ENCODE results near the gene OR9Q1.

Gene OR9Q1

GRCh38 chr11:58046231-58046630 lies 22.6 kb downstream of the OR9Q1 start:
- H3K27me3 ChIP-seq (ENCODE audit: control insufficient read depth, insufficient read depth, low read length): no peaks in the 10 kb centered on the region
- H3K4me1 ChIP-seq (ENCODE audit: control insufficient read depth, insufficient read depth, low read length): no peaks in the 10 kb centered on the region
- H3K9me3 ChIP-seq (ENCODE audit: control insufficient read depth, low read length): no peaks in the 10 kb centered on the region

GRCh38 chr11:58047818-58048217 lies 24.1 kb downstream of the OR9Q1 start:
- no peaks in the 10 kb centered on the region for H3K4me1 ChIP-seq (ENCODE audit: control insufficient read depth, insufficient read depth, low read length)
- H3K27me3 ChIP-seq (ENCODE audit: control insufficient read depth, insufficient read depth, low read length): no peaks in the 10 kb centered on the region
- no peak overlapping the region for H3K9ac ChIP-seq (ENCODE audit: low read length)
- no peak overlapping the region for H3K4me3 ChIP-seq (ENCODE audit: low read length)
- H3K36me3 ChIP-seq (ENCODE audit: control insufficient read depth, insufficient read depth, low read length): no peaks in the 10 kb centered on the region
- H3K9me3 ChIP-seq (ENCODE audit: control insufficient read depth, low read length): no peaks in the 10 kb centered on the region

More at GRCh38 chr11:58046231-58046630, 22.6 kb downstream of the OR9Q1 start:
- Histone ChIP-seq H3K36me3 (ENCODE audit: control insufficient read depth, insufficient read depth, low read length) (no peaks in the 10 kb centered on the region), H3K4me3 (ENCODE audit: low read length) (no peak overlapping the region), H3K9ac (ENCODE audit: low read length) (no peak overlapping the region)

DNA sequence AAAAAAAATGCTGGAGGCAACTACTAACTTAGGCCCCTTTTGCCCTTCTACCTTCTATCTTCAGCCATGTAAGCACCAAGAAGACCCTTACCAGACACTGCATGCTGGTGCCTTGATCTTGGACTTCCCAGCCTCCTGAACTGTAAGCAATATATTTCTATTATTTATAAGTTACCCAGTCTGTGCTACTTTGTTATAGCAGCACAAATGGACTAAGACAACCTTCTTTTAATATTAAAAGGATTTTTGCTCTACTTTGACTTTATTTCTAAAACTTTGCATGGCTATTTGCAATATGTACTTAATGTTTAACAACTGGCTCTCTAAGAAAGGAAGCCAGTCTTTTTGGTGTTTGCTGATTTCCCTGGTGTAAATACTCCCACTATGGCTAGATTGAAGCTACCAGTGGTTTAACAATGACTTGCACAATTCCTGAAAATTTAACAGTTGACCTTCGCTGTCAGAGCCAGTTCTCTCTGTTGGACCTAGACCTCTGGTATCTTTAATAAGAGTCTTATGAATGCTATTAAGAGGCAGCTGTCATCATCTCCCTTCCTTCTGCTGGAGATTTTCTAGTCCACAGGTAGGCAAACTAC lies 32.2 kb downstream of the OR9Q1 start:
- no peak overlapping the region for H3K4me3 ChIP-seq (ENCODE audit: low read length)
- peaks cover 5% of the 10 kb centered on the region for H3K4me1 ChIP-seq (ENCODE audit: control insufficient read depth, insufficient read depth, low read length)
- no peak overlapping the region for H3K9ac ChIP-seq (ENCODE audit: low read length)
- no peaks in the 10 kb centered on the region for H3K36me3 ChIP-seq (ENCODE audit: control insufficient read depth, insufficient read depth, low read length)
- no peaks in the 10 kb centered on the region for H3K27me3 ChIP-seq (ENCODE audit: control insufficient read depth, insufficient read depth, low read length)
- no peaks in the 10 kb centered on the region for H3K9me3 ChIP-seq (ENCODE audit: control insufficient read depth, low read length)

DNA sequence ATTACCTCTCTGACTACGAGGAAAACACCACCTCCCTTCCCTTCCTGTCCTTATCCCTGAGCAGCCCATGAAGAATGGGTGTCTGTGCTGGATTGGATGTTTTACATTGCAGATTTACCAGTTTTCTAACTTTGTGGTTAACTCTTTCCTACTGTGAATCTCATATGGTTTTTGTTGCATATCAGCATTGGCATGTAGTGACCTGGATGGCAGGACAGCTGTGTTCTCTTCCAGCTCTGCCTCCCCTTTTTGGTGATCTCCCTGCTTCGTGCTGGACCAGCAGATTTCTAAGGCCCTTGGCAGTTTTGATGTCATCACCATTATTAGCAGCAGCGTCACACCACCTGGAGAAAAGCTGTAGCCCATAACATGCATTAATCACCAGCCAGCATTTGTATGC lies 33.8 kb downstream of the OR9Q1 start:
- no peaks in the 10 kb centered on the region for H3K27me3 ChIP-seq (ENCODE audit: control insufficient read depth, insufficient read depth, low read length)
- H3K4me1 ChIP-seq (ENCODE audit: control insufficient read depth, insufficient read depth, low read length): peaks cover 5% of the 10 kb centered on the region
- H3K4me3 ChIP-seq (ENCODE audit: low read length): no peak overlapping the region
- no peak overlapping the region for H3K9ac ChIP-seq (ENCODE audit: low read length)
- no peaks in the 10 kb centered on the region for H3K9me3 ChIP-seq (ENCODE audit: control insufficient read depth, low read length)
- H3K36me3 ChIP-seq (ENCODE audit: control insufficient read depth, insufficient read depth, low read length): no peaks in the 10 kb centered on the region

GRCh38 chr11:58058276-58059006 lies 34.8 kb downstream of the OR9Q1 start:
- no peaks in the 10 kb centered on the region for H3K9me3 ChIP-seq (ENCODE audit: control insufficient read depth, low read length)
- no peak overlapping the region for H3K4me3 ChIP-seq (ENCODE audit: low read length)
- no peak overlapping the region for H3K9ac ChIP-seq (ENCODE audit: low read length)
- H3K27me3 ChIP-seq (ENCODE audit: control insufficient read depth, insufficient read depth, low read length): no peaks in the 10 kb centered on the region
- no peaks in the 10 kb centered on the region for H3K36me3 ChIP-seq (ENCODE audit: control insufficient read depth, insufficient read depth, low read length)
- H3K4me1 ChIP-seq (ENCODE audit: control insufficient read depth, insufficient read depth, low read length): peaks cover 5% of the 10 kb centered on the region

- Histone ChIP-seq H3K27me3 (ENCODE audit: control insufficient read depth, insufficient read depth, low read length) (no peaks in the 10 kb centered on the region), H3K4me3 (ENCODE audit: low read length) (no peak overlapping the region), H3K4me1 (ENCODE audit: control insufficient read depth, insufficient read depth, low read length) (peaks cover 5% of the 10 kb centered on the region), H3K9ac (ENCODE audit: low read length) (no peak overlapping the region), H3K9me3 (ENCODE audit: control insufficient read depth, low read length) (no peaks in the 10 kb centered on the region), H3K36me3 (ENCODE audit: control insufficient read depth, insufficient read depth, low read length) (no peaks in the 10 kb centered on the region)
These were observed 35.3 kb downstream of the OR9Q1 start for GRCh38 chr11:58059007-58059350.

DNA sequence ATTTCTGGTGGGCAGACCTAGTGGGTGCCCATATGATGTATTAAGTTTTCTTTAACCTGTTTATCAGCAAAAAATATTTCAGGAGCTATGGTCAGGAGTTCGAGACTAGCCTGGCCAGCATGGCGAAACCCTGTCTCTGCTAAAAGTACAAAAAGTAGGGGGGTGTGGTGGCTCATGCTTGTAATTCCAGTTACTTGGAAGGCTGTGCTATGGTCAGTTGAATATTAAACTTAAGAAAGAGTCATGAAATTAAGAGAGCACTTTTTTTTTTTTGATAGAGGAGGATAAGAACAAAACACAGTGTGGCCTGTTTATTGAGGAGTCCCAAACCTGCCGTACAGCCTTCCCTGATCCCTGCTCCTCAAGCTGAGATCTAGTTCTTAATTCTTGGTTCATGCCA lies 36.9 kb downstream of the OR9Q1 start:
- Histone ChIP-seq H3K27me3 (ENCODE audit: control insufficient read depth, insufficient read depth, low read length) (no peaks in the 10 kb centered on the region), H3K4me3 (ENCODE audit: low read length) (no peak overlapping the region), H3K9ac (ENCODE audit: low read length) (no peak overlapping the region), H3K4me1 (ENCODE audit: control insufficient read depth, insufficient read depth, low read length) (peaks cover 5% of the 10 kb centered on the region), H3K36me3 (ENCODE audit: control insufficient read depth, insufficient read depth, low read length) (no peaks in the 10 kb centered on the region), H3K9me3 (ENCODE audit: control insufficient read depth, low read length) (no peaks in the 10 kb centered on the region)

- Histone ChIP-seq H3K27me3 (ENCODE audit: control insufficient read depth, insufficient read depth, low read length) (no peaks in the 10 kb centered on the region), H3K9ac (ENCODE audit: low read length) (no peak overlapping the region), H3K4me3 (ENCODE audit: low read length) (no peak overlapping the region), H3K36me3 (ENCODE audit: control insufficient read depth, insufficient read depth, low read length) (no peaks in the 10 kb centered on the region), H3K9me3 (ENCODE audit: control insufficient read depth, low read length) (no peaks in the 10 kb centered on the region), H3K4me1 (ENCODE audit: control insufficient read depth, insufficient read depth, low read length) (peaks cover 5% of the 10 kb centered on the region)
These were observed 37.4 kb downstream of the OR9Q1 start for GRCh38 chr11:58060939-58061672.

DNA sequence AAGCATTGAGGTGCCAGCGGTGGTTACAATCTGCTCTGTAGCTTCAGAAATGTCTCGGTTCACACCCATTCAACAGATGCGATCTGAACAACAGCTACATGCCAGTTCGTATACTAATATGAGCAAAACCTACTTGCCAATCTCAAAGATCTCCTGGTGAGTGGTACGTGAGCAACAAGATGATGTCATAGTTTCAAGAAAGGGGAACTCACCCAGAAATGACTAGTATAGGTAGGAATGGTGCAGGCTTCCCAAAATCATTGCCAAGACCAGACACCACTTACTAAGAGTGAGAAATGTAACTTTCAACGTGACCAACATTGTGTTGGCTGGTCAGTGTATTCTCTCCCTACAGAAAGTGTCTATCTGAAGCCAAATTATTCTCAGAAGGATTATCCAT lies 38.1 kb downstream of the OR9Q1 start:
- Histone ChIP-seq H3K36me3 (ENCODE audit: control insufficient read depth, insufficient read depth, low read length) (no peaks in the 10 kb centered on the region), H3K9ac (ENCODE audit: low read length) (no peak overlapping the region), H3K9me3 (ENCODE audit: control insufficient read depth, low read length) (no peaks in the 10 kb centered on the region), H3K4me3 (ENCODE audit: low read length) (no peak overlapping the region), H3K4me1 (ENCODE audit: control insufficient read depth, insufficient read depth, low read length) (peaks cover 5% of the 10 kb centered on the region), H3K27me3 (ENCODE audit: control insufficient read depth, insufficient read depth, low read length) (no peaks in the 10 kb centered on the region)

- no peaks in the 10 kb centered on the region for H3K9me3 ChIP-seq (ENCODE audit: control insufficient read depth, low read length)
- no peaks in the 10 kb centered on the region for H3K4me1 ChIP-seq (ENCODE audit: control insufficient read depth, insufficient read depth, low read length)
- no peak overlapping the region for H3K9ac ChIP-seq (ENCODE audit: low read length)
- H3K27me3 ChIP-seq (ENCODE audit: control insufficient read depth, insufficient read depth, low read length): no peaks in the 10 kb centered on the region
- no peak overlapping the region for H3K4me3 ChIP-seq (ENCODE audit: low read length)
- no peaks in the 10 kb centered on the region for H3K36me3 ChIP-seq (ENCODE audit: control insufficient read depth, insufficient read depth, low read length)
These were observed 44.0 kb downstream of the OR9Q1 start for GRCh38 chr11:58067685-58068084.

DNA sequence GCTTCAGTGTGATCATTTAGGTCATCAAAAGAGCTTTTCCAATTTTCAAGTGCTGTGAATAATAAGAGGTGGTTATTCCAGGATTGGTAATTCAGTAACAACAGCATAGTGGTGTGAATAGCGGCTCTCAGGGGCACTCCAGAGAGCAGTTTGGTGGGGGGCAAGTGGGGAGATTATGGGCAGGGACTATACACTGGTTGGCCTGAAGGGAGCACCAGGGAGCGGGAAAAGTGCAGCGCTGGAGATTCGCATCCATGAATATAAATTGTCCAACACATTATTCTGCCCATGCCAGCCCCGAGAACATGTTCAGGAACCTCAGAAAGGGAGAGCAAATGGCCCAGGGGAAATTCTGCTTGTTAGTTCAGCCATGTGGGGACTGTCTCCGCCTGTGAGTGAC lies 45.0 kb downstream of the OR9Q1 start:
- Histone ChIP-seq H3K36me3 (ENCODE audit: control insufficient read depth, insufficient read depth, low read length) (no peaks in the 10 kb centered on the region), H3K9me3 (ENCODE audit: control insufficient read depth, low read length) (no peaks in the 10 kb centered on the region), H3K4me1 (ENCODE audit: control insufficient read depth, insufficient read depth, low read length) (no peaks in the 10 kb centered on the region), H3K9ac (ENCODE audit: low read length) (no peak overlapping the region), H3K4me3 (ENCODE audit: low read length) (no peak overlapping the region), H3K27me3 (ENCODE audit: control insufficient read depth, insufficient read depth, low read length) (no peaks in the 10 kb centered on the region)

DNA sequence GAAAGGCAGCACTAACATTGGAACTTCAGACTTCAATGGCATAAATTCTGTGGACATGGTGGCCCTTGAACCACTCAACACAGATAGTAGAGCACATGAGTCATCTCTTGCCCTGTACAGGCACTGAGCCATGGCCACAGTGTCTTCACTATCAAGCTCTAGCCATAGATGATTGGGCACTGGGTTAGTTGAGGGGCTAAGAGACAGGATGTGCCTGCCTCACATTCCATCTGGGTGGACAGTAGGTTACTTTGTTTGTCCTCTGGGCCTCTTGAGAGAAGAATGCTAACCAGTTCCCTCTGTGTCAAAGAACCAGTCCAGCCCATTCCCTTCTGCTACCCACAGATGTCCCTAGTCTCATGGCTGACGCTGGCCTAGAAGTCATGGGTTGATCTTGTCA lies 46.9 kb downstream of the OR9Q1 start:
- no peaks in the 10 kb centered on the region for H3K4me1 ChIP-seq (ENCODE audit: control insufficient read depth, insufficient read depth, low read length)
- H3K36me3 ChIP-seq (ENCODE audit: control insufficient read depth, insufficient read depth, low read length): no peaks in the 10 kb centered on the region
- no peak overlapping the region for H3K9ac ChIP-seq (ENCODE audit: low read length)
- H3K9me3 ChIP-seq (ENCODE audit: control insufficient read depth, low read length): no peaks in the 10 kb centered on the region
- no peak overlapping the region for H3K4me3 ChIP-seq (ENCODE audit: low read length)
- H3K27me3 ChIP-seq (ENCODE audit: control insufficient read depth, insufficient read depth, low read length): no peaks in the 10 kb centered on the region
